GM21786 (cell line): ENCODE measurements around the gene UBXN7.
"Not testable (repeated sequence)": the region's sequence is repeated elsewhere in the genome, so short reads cannot be mapped to it uniquely, and the experiment has no call there.

Experiments
- ATAC-seq: cut with Tn5 transposase; IDR thresholded peaks from one replicate; pipeline ENCODE4 v1.9.1; 2021; ENCODE audit not compliant: unreplicated experiment

The UBXN7 gene

DNA sequence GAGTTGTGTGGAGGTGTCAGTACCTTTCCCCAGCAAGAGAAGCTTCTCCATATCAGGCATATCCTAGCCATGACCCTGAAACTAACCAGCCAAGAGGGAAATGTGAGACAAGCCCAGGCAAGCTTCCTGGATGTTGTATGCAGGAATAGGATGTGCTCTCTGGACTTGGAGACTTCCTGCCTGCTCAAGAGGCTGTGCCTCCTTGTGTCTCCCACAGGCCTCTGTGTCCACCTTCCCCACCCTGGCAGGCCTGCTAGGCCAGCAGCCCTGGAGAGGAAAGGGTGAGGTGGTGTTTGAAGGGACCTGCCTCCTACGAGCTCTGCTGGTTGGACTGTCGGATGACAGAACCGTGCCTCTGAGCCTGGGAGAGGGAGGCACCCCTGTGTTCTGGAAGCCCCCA lies 112.1 kb downstream of the UBXN7 start:
- ATAC-seq, result no peak

DNA sequence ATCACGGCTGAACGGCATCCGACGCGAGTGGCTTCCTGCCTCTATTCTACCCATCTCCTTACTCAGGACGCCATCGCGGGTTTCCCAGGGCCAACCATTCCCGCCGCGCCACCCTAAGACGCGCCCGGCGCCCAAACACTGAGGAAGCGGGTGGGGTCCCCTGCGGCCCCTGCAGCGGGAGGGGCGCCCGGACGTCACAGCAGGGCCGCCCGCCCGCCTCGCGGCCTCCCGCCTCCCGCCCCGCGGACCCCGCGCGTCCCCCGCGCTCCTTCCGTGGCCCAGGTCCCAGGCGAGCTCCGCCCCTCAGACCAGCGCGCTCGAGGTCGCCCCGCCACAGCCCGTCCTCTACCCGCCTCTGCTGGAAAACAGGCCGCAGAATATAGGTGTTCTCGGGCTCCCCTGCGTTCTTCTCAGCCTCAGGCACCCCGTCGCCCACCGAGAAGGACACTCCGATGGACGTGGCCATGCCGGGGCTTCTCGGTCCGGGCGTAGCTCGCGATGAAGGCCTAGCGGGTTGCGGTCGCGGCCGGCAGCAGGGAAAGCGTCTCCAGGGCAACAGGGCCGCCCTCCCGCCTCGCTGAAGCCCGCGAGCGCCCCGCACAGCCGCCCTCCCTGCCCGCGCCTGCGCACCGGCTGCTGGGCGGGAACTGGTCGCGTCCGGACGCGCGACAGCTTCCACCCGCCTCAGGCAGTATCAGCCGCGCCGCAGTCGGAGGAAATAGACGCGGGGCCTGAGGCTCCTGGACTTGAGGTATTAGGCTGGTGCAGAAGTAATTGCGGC lies 114.3 kb downstream of the UBXN7 start, which contains the start of gene DYNLT2B:
Gene DYNLT2B, minus strand, starts transcription at position 554 of the 781 bp plus-strand sequence. Its CDS starts 88 bp downstream, at position 466.
- ATAC-seq, result peak; percentile 82

GRCh38 chr3:196316799-196317686 lies 115.2 kb downstream of the UBXN7 start:
- ATAC-seq, result not testable (repeated sequence)

DNA sequence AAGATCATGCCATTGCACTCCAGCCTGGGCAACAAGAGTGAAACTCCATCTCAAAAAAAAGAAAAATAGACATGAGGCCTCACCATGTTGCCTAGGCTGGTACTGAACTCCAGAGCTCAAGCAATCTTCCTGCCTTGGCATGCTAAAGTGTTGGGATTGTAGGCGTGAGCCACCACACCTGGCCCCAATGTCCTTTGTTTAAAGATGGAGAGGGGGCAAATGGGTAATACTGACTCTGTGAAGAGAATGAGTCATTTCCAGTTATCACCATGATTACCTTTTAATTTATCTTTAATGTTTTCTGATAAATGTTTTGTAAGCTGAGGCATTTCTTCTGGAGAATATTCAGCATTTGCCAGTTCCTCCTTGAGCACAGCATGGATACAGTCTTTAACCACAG lies 116.4 kb downstream of the UBXN7 start:
- no peak for ATAC-seq

GRCh38 chr3:196314597-196314996 lies 117.6 kb downstream of the UBXN7 start:
- no peak for ATAC-seq

DNA sequence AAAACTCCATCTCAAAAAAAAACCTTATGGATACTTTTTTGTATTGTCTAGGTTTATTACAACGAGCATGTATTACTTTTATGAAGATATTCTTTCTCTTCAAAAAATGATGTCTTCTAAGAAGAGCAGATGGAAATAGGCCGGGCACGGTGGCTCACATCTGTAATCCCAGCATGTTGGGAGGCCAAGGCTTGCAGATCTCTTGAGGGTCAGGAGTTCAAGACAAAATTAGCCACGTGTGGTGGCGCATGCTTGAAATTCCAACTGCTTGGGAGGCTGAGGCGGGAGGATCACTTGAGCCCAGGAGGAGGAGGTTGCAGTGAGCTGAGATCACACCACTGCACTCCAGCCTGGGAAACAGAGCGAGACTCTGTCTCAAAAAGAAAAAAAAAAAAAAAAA lies 118.1 kb downstream of the UBXN7 start:
- not testable (repeated sequence) for ATAC-seq

DNA sequence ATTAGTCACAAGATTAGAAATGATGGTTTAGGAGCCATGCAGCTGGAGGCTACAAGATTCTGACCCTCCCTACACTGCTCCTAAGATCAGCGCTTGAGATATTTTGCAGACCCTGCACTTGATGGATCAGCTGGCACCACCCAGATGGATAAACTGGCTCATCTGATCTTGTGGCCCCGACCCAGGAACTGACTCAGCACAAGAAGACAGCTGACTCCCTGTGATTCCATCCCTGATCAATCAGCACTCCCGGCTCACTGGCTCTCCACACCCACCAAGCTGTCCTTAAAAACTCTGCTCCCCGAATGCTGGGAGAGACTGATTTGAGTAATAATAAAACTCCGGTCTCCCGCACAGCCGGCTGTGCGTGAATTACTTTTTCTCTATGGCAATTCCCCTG lies 129.3 kb downstream of the UBXN7 start:
- ATAC-seq, result not testable (repeated sequence)

DNA sequence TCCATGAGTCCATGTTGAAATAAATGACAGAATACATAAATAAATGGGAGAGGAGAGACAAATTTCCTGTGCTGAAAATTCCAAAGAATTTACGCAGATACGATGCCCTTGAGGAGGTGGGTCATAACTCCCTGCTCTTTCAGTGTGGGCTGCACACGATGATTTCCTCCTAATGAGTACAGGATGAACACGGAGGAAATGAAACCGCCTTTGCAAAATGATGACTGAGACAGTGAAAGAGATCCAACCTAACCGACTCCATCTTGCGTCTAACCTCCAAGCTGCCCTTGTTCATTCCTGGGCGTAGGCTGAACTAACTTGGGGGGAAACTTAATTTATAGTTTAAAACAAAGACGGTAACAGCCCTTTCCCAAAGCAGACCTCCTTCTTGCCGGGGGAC lies 129.7 kb downstream of the UBXN7 start:
- not testable (repeated sequence) for ATAC-seq

DNA sequence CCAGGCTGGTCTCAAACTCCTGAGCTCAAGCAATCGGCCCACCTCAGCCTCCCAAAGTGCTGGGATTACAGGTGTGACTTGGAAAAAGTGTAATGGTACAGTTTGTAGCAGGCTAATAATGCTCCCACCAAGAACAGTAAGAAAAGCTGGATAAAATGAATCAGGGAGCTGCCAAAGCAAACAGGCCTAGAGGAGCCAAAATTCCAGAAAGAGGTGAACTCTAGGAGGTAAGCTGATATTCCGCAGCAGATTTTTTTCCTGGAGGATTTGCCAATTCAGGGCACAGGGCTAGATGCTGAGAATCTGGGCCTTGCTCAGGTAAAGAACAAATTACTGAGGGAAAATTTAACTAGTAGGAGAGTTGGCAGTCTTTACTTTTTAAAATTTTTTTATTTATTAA lies 133.7 kb downstream of the UBXN7 start:
- ATAC-seq, result no peak
